ENCODE data around the gene OR13C5.

GRCh38 chr9:104633976-104634520, 34.8 kb upstream of the OR13C5 start:
- no peak for TF ChIP-seq EZH2 (IDR thresholded peaks at IDR 0.05)
- TF ChIP-seq, protein P1, sequence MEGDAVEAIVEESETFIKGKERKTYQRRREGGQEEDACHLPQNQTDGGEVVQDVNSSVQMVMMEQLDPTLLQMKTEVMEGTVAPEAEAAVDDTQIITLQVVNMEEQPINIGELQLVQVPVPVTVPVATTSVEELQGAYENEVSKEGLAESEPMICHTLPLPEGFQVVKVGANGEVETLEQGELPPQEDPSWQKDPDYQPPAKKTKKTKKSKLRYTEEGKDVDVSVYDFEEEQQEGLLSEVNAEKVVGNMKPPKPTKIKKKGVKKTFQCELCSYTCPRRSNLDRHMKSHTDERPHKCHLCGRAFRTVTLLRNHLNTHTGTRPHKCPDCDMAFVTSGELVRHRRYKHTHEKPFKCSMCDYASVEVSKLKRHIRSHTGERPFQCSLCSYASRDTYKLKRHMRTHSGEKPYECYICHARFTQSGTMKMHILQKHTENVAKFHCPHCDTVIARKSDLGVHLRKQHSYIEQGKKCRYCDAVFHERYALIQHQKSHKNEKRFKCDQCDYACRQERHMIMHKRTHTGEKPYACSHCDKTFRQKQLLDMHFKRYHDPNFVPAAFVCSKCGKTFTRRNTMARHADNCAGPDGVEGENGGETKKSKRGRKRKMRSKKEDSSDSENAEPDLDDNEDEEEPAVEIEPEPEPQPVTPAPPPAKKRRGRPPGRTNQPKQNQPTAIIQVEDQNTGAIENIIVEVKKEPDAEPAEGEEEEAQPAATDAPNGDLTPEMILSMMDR (IDR thresholded peaks at IDR 0.05 in 2 of 3, conservative IDR thresholded peaks at IDR 0.05 in 1 of 3; ENCODE audit: borderline replicate concordance in 1 of 3, insufficient read depth in 1 of 3, low read depth in 2 of 3, low read length in 2 of 3) = no peak
